Right lobe of liver (tissue), 6 donors: ENCODE results near the gene C16orf78. TPM values are rescaled to one million over a fixed set of nuclear protein-coding genes. Genes with fewer than 3 reads are reported as not detected.

Experiments
- ATAC-seq, 4 donors: fragments of 200-7000 bp; cut with Tn5 transposase; one replicate each; pipeline ENCODE4 v1.9.1; 2020; ENCODE audit warnings: mild to moderate bottlenecking in 4 of 4, moderate library complexity in 4 of 4
- DNase-seq, 3 donors: peaks; one replicate each; pipeline ENCODE4 v3.0.0-alpha.2; 2020
- H3K27ac ChIP-seq, 3 donors: fragments of 200-600 bp; one replicate each; pipeline ENCODE4 v1.8.0; 2022
- H3K27me3 ChIP-seq, 2 donors: fragments of 200-600 bp; one replicate each; pipeline ENCODE4 v1.8.0; 2022
- H3K36me3 ChIP-seq, 4 donors: fragments of 200-600 bp; sonication (generic) in 1 of 4; one replicate each; pipeline versions ENCODE4 v1.5.1 to v1.8.0; 2017 to 2022; ENCODE audit warnings: control low read depth in 1 of 4
- H3K4me1 ChIP-seq, 4 donors: fragments of 200-600 bp; sonication (generic) in 1 of 4; one replicate each; pipeline versions ENCODE4 v1.5.1 to v1.8.0; 2017 to 2022; ENCODE audit warnings: control low read depth in 1 of 4
- H3K4me3 ChIP-seq, 3 donors: fragments of 200-600 bp; one replicate each; pipeline ENCODE4 v1.8.0; 2022
- H3K9me3 ChIP-seq, 4 donors: fragments of 200-600 bp; sonication (generic) in 1 of 4; one replicate each; pipeline versions ENCODE4 v1.5.1 to v1.8.0; 2017 to 2022; ENCODE audit warnings: control low read depth in 1 of 4
- POLR2A ChIP-seq: fragments of 450-650 bp; IDR thresholded peaks from one replicate; pipeline ENCODE4 v1.6.1; 2017; ENCODE audit warnings: antibody characterized with exemption, mild to moderate bottlenecking
- WGBS: methylation state at CpG from one replicate; pipeline ENCODE4 v1.1.6; 2018; ENCODE audit warnings: low coverage, low lambda C conversion rate; ENCODE audit not compliant: insufficient coverage; ENCODE audit errors: missing lambda C conversion rate; 5-methylcytosine and 5-hydroxymethylcytosine counted together
- intact Hi-C, 2 donors: fragments of 100-400 bp; cut with DNase I; formaldehyde crosslinking; loops; one replicate each; pipeline versions ENCODE4 v1.11.2 to v1.14.1; 2022
- total RNA-seq, 6 experiments: library from RNA; depleted of rRNA in 2 of 6; stranded (reverse); fragments of >200 nt in 2 of 6; fragmentation: NEBNext Ultra II Directional in 3 of 6; extraction: Animal tissue kit (Norgen Biotek cat#: 25700) in 3 of 6; gene quantifications; one replicate each; pipeline versions ENCODE4 v1.1.0 to v1.2.4, GENCODE V29; 2016 to 2023
- TF ChIP-seq, protein P1 (sequence below), 4 donors: fragments of 200-600 bp in 3 of 4; fragments of 450-650 bp in 1 of 4; IDR thresholded peaks; one replicate each; pipeline versions ENCODE4 v1.5.1 to v1.8.0; 2016 to 2022; ENCODE audit warnings: antibody characterized with exemption in 4 of 4, mild to moderate bottlenecking in 2 of 4
- donor health status: DM: no; HTN: yes; CAD: no.
- donor health status: DM: no; HTN: no; CAD: no.
- donor health status: DM: no; HTN: no; CAD: no.
- donor health status: DM: no; HTN: yes; CAD: no.
- donor health status: DM: no; HTN: yes; CAD: no.

C16orf78 gene
- total RNA-seq, 6 experiments from 2014 or later, result not detected

GRCh38 chr16:49405530-49405929 lies 31.9 kb downstream of the C16orf78 start:
- H3K4me1 ChIP-seq, result no peaks in the 10 kb centered on the region
- WGBS, result 39% methylated on average over 5 of the region's 6 CpGs
- no peak overlapping the region for H3K27ac ChIP-seq
- intact Hi-C loops, result loop anchor here (5.0 to 10.0 kb wide), 2 partner anchors 187 to 519 kb away; no protein-coding TSS in a partner anchor
- DNase-seq (no peak), ATAC-seq (no peak)
- H3K36me3 ChIP-seq, result no peaks in the 10 kb centered on the region
- H3K27me3 ChIP-seq, result no peaks in the 10 kb centered on the region
- no peak overlapping the region for H3K4me3 ChIP-seq
- TF ChIP-seq, protein P1, sequence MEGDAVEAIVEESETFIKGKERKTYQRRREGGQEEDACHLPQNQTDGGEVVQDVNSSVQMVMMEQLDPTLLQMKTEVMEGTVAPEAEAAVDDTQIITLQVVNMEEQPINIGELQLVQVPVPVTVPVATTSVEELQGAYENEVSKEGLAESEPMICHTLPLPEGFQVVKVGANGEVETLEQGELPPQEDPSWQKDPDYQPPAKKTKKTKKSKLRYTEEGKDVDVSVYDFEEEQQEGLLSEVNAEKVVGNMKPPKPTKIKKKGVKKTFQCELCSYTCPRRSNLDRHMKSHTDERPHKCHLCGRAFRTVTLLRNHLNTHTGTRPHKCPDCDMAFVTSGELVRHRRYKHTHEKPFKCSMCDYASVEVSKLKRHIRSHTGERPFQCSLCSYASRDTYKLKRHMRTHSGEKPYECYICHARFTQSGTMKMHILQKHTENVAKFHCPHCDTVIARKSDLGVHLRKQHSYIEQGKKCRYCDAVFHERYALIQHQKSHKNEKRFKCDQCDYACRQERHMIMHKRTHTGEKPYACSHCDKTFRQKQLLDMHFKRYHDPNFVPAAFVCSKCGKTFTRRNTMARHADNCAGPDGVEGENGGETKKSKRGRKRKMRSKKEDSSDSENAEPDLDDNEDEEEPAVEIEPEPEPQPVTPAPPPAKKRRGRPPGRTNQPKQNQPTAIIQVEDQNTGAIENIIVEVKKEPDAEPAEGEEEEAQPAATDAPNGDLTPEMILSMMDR (IDR thresholded peaks at IDR 0.05), result no peak
- TF ChIP-seq POLR2A, result no peak
- H3K9me3 ChIP-seq, result no peaks in the 10 kb centered on the region

GRCh38 chr16:49407873-49408550 lies 34.4 kb downstream of the C16orf78 start:
- no peak overlapping the region for H3K27ac ChIP-seq
- H3K36me3 ChIP-seq, result no peaks in the 10 kb centered on the region
- no peak for TF ChIP-seq POLR2A
- TF ChIP-seq, protein P1 (IDR thresholded peaks at IDR 0.05), result peak; percentile 85 to 94 (median 93)
- H3K27me3 ChIP-seq, result no peaks in the 10 kb centered on the region
- WGBS, result 25% methylated on average over 15 of the region's 17 CpGs
- DNase-seq, result peak; percentile 89 to 90 (median 89)
- no peak overlapping the region for H3K4me3 ChIP-seq
- H3K9me3 ChIP-seq, result no peaks in the 10 kb centered on the region
- intact Hi-C loops, result loop anchor here (5.0 to 10.0 kb wide), 2 partner anchors 184 to 517 kb away; no protein-coding TSS in a partner anchor
- H3K4me1 ChIP-seq, result no peaks in the 10 kb centered on the region
- peak; percentile 100 for ATAC-seq

- Histone ChIP-seq H3K4me3 (no peak overlapping the region), H3K36me3 (no peaks in the 10 kb centered on the region), H3K27me3 (no peaks in the 10 kb centered on the region), H3K27ac (no peak overlapping the region), H3K4me1 (no peaks in the 10 kb centered on the region), H3K9me3 (no peaks in the 10 kb centered on the region)
- intact Hi-C loops, result loop anchor here (5.0 to 10.0 kb wide), 2 partner anchors 183 to 516 kb away; no protein-coding TSS in a partner anchor
- TF ChIP-seq, protein P1 (IDR thresholded peaks at IDR 0.05), result no peak
- no peak for TF ChIP-seq POLR2A
- DNase-seq, result peak in 1 of 3 donors; percentile 10
- WGBS, result 78% methylated on average over 1 of the region's 2 CpGs
- no peak for ATAC-seq
Observed at GRCh38 chr16:49409121-49409520, 35.5 kb downstream of the C16orf78 start.

DNA sequence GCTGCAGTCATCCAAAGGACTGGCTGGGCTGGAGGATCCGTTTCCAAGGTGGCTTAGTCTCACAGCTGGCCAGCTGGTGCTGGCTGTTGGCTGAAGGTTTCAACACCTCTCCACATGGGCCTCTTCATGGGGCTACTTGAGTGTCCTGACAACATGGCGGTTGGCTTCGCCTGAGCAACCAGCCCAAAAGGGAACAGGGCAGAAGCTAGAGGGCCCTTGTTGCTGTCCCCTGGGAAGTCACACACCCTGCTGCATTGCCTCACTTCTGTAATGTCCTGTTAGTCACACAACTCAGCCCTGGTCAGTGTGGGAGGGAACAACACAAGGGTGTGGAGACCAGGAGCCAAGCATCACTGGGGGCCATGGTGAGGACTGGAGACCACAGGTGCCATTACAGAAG lies 36.6 kb downstream of the C16orf78 start:
- no peaks in the 10 kb centered on the region for H3K27me3 ChIP-seq
- no peaks in the 10 kb centered on the region for H3K4me1 ChIP-seq
- 75% methylated on average over 2 of the region's 3 CpGs for WGBS
- DNase-seq (no peak), ATAC-seq (no peak)
- H3K9me3 ChIP-seq, result no peaks in the 10 kb centered on the region
- no peak overlapping the region for H3K4me3 ChIP-seq
- H3K27ac ChIP-seq, result no peak overlapping the region
- no peaks in the 10 kb centered on the region for H3K36me3 ChIP-seq
- TF ChIP-seq POLR2A, result no peak
- TF ChIP-seq, protein P1 (IDR thresholded peaks at IDR 0.05), result no peak
- intact Hi-C loops, result loop anchor here in 1 of 2 donors (10.0 kb wide), 1 partner anchor 185 kb away; no protein-coding TSS in a partner anchor
